SK-N-SH (cell line): Measurements from ENCODE around the gene UFM1.

Source experiments
- CTCF ChIP-seq: fragments of 200-600 bp; sonication (generic); IDR thresholded peaks from 2 replicates; pipeline ENCODE4 v1.6.1; 2017; ENCODE audit warnings: antibody characterized with exemption, mild to moderate bottlenecking, moderate library complexity
- EP300 ChIP-seq, 2 experiments: IDR thresholded peaks; 2 replicates each; pipeline versions ENCODE4 v1.4.0 to v1.6.1; 2012; ENCODE audit warnings: borderline replicate concordance in 1 of 2, low read depth in 1 of 2, low read length in 1 of 2
- FOXJ3 ChIP-seq: sonication (generic); formaldehyde crosslinking; IDR thresholded peaks from 2 replicates; pipeline ENCODE4 v1.5.1; 2020; ENCODE audit warnings: mild to moderate bottlenecking, missing genetic modification reagents
- GATA2 ChIP-seq: sonication (generic); formaldehyde crosslinking; IDR thresholded peaks from 2 replicates; pipeline ENCODE4 v1.5.0; 2020; ENCODE audit warnings: mild to moderate bottlenecking, missing genetic modification reagents
- MAX ChIP-seq: IDR thresholded peaks from 2 replicates; pipeline ENCODE4 v1.4.0; 2012; ENCODE audit warnings: low read depth
- RAD21 ChIP-seq: IDR thresholded peaks from 2 replicates; pipeline ENCODE4 v1.6.1; 2012; ENCODE audit warnings: mild to moderate bottlenecking, low read length
- REST ChIP-seq: IDR thresholded peaks from 2 replicates; pipeline ENCODE4 v1.6.1; 2012; ENCODE audit warnings: mild to moderate bottlenecking, low read depth, low read length, moderate library complexity
- SIN3A ChIP-seq: IDR thresholded peaks from 2 replicates; pipeline ENCODE4 v1.6.1; 2012; ENCODE audit warnings: low read depth, mild to moderate bottlenecking, low read length, moderate library complexity, borderline replicate concordance
- TAF1 ChIP-seq: IDR thresholded peaks from 2 replicates; pipeline ENCODE4 v1.6.1; 2012; ENCODE audit warnings: low read depth, mild to moderate bottlenecking, low read length, moderate library complexity, borderline replicate concordance
- TEAD4 ChIP-seq: IDR thresholded peaks from 2 replicates; pipeline ENCODE4 v1.4.0; 2012; ENCODE audit warnings: mild to moderate bottlenecking, borderline replicate concordance; ENCODE audit not compliant: insufficient read depth
- YY1 ChIP-seq: IDR thresholded peaks from 2 replicates; pipeline ENCODE4 v1.4.0; 2012; ENCODE audit warnings: low read depth, mild to moderate bottlenecking

- TF ChIP-seq MAX (no peak), CTCF (no peak), SIN3A (no peak), EP300 (IDR thresholded peaks at IDR 0.05; ENCODE audit: borderline replicate concordance in 1 of 2, low read depth in 1 of 2, low read length in 1 of 2) (no peak), TEAD4 (no peak), REST (no peak), TAF1 (no peak), GATA2 (CRISPR knock-in tag) (no peak), YY1 (no peak), FOXJ3 (CRISPR knock-in tag) (no peak), RAD21 (no peak)
These were observed 32.2 kb downstream of the UFM1 start for GRCh38 chr13:38381890-38382289.
